ENCODE results near the gene KIF14. TPM values are rescaled to one million over a fixed set of nuclear protein-coding genes. Genes with fewer than 3 reads are reported as not detected.
A peak's percentile ranks its signal among the peaks of the same experiment; 100 is the strongest.
"Not testable (repeated sequence)": the region's sequence is repeated elsewhere in the genome, so short reads cannot be mapped to it uniquely, and the experiment has no call there.

KIF14 gene
- total RNA-seq, 1 experiment from 2014 or later = 34.3 TPM

DNA sequence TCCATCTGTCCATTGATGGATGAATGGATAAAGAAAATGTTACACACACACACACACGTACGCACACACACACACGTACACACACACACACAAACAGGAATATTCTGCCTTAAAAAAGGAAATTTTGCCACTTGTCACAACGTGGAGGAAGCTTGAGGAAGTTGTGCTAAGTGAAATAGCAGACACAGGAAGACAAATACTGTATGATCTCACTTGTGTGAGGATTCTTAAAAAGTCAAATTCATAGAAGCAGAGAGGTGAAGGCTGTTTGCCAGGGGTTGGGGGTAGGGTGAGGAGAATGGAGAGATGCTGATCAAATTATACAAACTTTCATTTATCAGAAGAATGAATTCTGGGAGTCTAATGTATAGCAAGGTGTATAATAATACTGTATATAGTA lies 73.2 kb downstream of the KIF14 start:
- DNase-seq (ENCODE audit: extremely low read depth, low read depth) = no peak

- DNase-seq (ENCODE audit: extremely low read depth, low read depth) = no peak
Measured at GRCh38 chr1:200546577-200546976, 74.0 kb downstream of the KIF14 start.

DNA sequence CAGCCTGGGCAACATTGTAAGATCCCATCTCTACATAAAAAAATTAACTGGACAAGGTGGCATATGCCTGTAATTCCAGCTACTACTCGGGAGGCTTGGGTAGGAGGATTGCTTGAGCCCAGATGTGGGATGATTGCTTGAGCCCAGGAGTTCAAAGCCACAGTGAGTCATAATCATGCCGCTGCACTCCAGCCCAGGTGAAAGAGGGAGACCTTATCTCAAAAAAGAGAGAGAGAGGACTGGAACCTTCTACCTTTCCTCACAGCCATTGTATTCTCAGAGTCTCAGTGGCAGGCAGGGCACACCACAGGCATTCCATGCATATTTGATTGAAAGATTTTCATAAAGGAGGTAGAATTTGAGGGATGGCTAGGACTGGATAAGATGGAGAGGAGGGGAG lies 78.4 kb downstream of the KIF14 start:
- no peak for DNase-seq (ENCODE audit: extremely low read depth, low read depth)

- no peak for DNase-seq (ENCODE audit: extremely low read depth, low read depth)
Measured at GRCh38 chr1:200540281-200540680, 80.3 kb downstream of the KIF14 start.

- DNase-seq (ENCODE audit: extremely low read depth, low read depth) = no peak
Measured at GRCh38 chr1:200538179-200538578, 82.4 kb downstream of the KIF14 start.

DNA sequence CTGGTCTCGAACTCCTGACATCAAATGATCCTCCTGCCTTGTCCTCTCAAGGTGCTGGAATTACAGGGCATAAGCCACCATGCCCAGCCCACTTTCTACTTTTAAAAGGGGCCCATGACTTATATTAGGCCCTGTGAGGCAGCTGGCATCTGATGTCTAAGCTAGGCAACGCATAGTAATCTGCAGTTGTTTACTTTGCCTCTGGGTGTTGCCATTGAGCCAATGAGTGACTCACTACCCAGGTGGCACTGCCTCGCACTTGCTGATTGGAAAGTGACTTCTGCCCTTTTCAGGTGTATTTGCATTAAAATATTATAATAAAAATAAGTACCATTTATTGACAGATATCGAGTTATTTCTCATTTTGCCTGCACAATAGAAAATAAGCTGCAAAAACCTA lies 84.9 kb downstream of the KIF14 start:
- DNase-seq (ENCODE audit: extremely low read depth, low read depth) = peak; percentile 67

DNA sequence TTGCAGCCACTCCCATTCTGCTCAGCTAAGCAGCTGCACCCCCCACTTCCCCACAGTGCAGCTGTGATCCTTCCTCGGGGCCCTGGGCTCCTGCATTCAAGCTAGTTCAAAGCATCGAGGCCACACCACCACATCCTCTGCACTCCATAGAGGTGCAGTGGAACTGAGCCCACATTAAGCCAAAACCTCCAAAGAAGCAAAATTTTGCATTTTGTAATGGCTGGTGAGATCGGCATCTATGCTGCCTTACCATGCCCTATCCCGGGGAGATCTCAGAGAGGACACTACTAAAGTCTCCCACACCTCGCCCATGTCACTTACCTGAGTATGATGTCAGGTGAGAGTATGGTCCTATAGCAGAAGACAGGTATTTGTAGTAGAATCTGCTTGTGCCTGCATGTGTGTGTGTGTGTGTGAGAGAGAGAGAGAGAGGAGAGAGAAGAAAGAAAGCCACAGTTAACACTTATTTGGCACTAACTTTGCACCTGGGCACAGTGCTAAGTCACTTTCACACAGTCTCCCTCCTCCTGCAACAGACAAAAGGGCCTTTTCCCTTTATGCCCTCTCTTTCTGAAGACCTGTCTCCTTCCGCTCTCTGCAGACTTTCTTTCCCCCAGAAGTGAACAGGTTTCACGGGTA lies 89.8 kb downstream of the KIF14 start:
- no peak for DNase-seq (ENCODE audit: extremely low read depth, low read depth)

- DNase-seq (ENCODE audit: extremely low read depth, low read depth) = no peak
Measured at GRCh38 chr1:200528858-200529606, 91.5 kb downstream of the KIF14 start.

DNA sequence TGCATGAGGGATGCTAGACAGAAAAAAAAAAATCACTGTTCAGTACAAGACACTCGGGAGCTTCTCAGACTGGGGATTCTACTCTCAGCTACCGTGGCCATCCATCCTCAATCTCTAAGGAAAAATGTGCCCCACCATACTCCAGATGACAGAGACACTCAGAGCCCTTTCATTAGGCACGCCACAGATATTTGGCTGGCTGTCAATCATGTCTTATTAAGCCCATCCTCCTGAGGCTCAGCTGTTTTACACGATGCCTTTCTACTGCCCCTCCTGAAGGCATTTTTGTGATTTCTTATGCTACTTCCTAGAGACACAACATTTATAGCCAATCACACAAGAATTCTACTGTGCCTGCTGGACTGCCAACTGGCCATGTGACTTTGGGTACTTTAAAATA lies 92.9 kb downstream of the KIF14 start:
- DNase-seq (ENCODE audit: extremely low read depth, low read depth) = no peak

DNA sequence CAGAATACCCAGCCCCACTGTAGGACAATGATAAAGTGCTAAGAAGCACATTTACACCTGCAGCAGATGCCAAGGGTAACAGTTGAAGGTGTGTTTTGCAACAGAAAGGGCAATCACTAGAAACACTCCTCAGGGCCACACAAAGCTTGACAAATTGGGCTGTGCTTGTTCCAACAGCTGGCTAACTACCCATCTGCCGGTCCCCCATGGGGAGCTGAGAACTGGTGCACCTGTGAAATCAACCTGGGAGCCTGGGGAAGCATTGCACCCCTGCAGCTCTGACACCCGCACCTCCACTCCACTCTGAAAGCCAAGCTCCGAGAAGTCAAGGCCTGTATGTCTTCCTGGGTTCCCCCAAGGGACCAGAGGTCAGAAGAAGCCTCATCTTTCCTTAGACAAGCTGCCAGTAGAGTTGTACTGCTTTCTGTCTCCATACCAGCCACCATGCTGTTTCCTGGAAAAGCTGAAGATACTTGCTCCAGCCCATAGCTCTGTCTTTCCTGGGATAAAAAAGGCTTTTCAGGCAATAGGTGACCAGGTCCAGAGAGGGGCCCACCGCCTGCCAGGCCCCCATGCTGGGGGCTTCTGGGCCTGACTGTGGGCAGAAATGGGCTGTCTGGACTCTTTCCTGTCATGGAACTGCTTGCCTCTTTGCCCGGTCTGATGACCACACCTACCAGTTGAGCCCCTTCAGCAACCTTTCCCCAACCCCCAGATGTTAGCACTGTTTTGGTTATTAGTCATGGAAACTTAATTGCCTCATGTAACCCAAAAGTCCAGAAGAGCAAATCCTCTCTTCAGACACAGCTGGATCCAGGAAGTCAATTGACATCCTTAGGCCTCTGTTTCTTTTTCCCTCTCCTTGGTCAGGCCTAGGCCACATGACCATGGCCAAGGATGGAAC lies 93.6 kb downstream of the KIF14 start:
- DNase-seq (ENCODE audit: extremely low read depth, low read depth) = no peak

DNA sequence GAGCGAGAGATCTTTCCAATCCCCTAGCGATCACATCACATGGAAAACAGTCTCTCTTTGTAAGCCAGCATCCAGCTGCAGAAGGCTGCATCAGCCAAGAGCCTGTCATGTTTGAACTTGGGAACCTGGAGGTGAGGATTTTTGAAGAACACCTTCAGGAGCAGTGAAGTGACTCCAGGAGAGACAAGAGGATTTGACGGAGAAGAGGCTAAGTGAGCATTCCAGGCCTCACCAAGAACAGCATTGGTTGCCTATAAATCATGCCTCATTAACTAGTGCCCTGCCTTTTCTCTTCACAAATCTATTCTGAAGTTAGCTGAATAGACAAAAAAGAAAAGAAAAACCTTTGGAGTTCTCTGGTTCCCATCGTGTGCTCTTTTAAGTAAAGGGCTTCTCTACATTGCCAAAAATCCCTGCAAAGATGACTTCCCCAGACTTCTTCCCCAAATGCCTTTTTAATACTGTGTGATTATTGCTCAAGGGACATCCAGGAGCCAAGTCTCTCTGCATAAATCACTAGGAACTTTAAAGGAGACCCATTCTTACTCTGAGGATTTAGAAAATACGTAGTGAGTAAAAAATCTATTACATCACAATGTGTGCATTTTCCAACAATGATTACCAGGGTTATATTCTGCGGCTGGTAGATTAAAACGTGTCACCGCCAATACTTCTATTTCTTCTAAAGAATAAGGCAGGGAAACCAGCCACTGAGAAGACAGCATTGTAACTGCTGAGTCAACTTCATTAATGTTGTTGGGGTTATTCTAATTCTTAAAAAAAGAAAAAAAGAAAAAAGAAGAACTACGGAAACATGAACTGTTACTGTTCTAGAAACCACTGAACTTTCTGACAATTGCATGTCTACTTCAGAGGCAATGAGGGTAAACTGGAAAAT lies 95.2 kb downstream of the KIF14 start:
- no peak for DNase-seq (ENCODE audit: extremely low read depth, low read depth)

DNA sequence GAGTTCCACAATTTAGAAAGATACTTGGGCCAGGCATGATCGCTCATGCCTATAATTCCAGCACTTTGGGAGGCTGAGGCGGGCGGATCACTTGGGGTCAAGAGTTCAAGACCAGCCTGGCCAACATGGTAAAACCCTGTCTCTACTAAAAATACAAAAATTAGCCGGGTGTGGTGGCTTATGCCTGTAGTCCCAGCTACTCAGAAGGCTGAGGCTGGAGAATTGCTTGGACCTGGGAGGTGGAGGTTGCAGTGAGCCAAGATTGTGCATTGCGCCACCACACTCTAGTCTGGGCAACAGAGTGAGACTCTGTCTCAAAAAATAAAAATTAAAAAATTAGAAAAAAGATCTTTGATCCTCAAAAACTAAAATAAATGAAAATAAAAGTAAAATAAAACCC lies 96.0 kb downstream of the KIF14 start:
- not testable (repeated sequence) for DNase-seq (ENCODE audit: extremely low read depth, low read depth)

GRCh38 chr1:200524092-200524491 lies 96.5 kb downstream of the KIF14 start:
- DNase-seq (ENCODE audit: extremely low read depth, low read depth) = no peak

GRCh38 chr1:200520735-200521134 lies 99.8 kb downstream of the KIF14 start:
- DNase-seq (ENCODE audit: extremely low read depth, low read depth) = no peak

DNA sequence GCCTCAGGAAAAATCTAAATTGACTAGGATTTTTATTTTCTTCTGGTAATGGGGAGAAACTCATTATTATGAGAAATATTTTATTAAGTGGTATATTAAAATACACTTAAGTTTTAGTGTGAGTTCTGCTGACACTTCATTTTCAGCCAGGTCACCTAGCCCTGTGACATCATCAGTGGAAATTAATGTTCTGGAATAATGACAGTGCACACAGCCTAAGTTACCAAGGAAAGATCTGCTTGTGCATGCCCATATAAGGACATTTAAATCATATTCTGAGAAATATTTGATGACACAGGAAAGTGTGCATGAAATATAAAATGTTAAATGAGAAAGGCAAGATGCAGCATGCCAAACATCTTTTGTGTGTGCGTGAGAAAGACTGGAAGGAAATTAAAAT lies 102.0 kb downstream of the KIF14 start:
- DNase-seq (ENCODE audit: extremely low read depth, low read depth) = no peak

- no peak for DNase-seq (ENCODE audit: extremely low read depth, low read depth)
Measured at GRCh38 chr1:200512191-200512590, 108.4 kb downstream of the KIF14 start.

GRCh38 chr1:200510228-200510623 lies 110.3 kb downstream of the KIF14 start:
- DNase-seq (ENCODE audit: extremely low read depth, low read depth) = peak; percentile 90

DNA sequence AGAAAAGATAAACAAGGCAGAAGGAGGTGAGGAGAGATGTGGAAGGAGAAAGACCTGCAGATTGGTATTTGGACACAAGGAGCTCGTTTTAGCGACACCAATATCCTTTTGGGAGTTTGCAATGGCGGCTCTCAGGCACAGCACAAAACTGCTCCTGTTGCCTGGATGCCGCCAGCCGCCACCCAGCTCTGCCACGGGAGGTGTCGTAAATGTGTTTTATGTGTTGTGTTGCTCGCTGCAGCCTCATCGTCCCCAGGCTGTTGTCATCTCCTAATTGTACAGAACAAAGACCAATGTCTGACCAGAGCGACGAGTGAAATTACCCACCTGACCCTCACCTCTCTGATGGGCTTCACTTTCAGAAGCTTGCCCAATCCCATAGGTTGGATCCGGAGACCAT lies 114.1 kb downstream of the KIF14 start:
- DNase-seq (ENCODE audit: extremely low read depth, low read depth) = no peak

DNA sequence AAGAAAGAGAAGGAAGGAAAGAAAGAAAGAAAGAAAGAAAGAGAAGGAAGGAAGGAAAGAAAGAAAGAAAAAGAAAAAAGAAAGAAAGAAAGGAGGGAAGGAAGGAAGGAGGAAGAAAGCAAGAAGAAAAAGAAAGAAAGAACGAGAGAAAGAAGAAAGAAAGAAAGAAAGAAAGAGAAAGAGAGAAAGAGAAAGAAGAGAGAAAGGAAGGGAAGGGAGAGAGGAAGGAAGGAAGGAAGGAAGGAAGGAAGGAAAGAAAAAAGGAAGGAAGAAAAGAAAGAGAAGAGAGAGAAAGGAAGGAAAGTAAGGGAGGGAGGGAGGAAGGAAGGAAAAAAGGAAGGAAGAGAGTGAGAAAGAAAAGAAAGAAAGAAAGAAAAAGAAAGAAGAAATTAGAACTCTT lies 115.3 kb downstream of the KIF14 start:
- no peak for DNase-seq (ENCODE audit: extremely low read depth, low read depth)

Data from NCI-H460 (cell line).